Measurements from ENCODE around the gene KCNA1.
A peak's percentile ranks its signal among the peaks of the same experiment; 100 is the strongest.

Gene KCNA1

DNA sequence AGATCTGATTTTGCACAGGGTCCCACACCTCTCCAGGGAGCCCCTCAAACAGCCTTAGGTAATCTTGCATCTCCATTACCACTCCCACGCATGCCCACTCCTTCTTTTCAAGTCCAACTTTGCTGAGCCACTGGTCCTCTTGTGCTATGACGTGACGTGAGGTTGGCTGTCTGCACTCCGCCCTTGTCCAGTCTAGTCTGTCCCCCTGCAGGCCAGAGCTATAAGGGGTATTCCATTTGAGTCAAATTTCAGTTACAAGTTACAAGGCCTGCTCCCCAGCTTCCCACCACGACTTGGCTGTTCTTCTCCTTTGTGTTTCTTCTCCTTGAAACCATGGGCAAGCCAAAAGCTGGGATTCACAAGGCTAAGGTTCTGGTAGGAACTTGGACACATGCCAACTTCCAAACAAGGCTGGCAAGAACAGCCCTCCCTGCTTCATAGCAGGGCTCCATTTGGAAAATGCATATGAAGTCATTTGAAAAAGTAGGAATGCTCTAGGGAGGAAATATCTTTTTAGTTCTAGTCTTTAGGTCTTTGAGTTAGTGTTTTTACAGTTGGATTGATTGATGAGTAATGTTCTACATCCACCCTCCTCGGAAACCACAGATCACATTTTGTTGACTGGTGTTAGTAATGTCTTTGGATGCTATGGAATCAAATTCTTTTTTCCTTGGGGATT, 49.1 kb downstream of the KCNA1 start:
- FAIRE-seq: no peak
- no peak for DNase-seq (ENCODE audit: low spot score)

DNA sequence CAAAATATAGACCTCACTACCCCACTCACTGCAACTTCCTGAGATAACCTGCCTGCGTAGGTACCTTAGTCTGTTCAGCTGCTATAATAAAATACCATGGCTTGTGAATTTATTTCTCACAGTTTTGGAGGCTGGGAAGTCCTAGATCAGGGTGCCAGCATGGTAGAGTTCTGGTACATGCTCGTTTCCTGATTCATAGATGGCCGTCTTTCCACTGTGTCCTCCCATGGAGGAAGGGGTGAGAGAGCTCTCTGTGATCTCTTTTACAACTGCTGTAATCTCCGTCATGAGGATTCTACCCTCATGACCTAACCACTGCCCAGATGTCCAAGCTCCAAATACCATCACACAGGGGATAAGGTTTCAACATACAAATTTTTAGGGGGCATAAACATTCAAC, 49.7 kb downstream of the KCNA1 start:
- no peak for FAIRE-seq
- no peak for DNase-seq (ENCODE audit: low spot score)

DNA sequence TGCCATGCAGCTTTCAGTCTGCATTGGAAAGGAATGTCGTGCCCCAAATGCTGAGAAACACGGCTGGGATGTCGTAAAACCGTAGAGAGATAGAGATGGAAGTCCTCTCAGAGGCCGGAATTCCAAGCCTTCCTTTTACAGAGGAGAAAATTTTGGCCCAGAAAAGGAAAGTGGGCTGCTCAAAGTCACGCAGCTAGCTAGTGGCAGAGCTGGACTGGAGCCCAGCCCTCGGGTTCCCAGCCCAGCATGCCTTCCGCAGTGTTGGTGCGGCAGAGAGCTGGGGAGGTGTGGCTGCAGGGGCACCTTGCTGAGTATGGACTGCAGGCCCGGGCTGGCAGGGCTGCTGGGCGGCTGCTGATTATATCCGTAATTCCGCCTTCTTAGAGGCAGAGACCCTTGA, 50.3 kb downstream of the KCNA1 start:
- FAIRE-seq (peak; percentile 79), DNase-seq (ENCODE audit: low spot score) (peak; percentile 37)

DNA sequence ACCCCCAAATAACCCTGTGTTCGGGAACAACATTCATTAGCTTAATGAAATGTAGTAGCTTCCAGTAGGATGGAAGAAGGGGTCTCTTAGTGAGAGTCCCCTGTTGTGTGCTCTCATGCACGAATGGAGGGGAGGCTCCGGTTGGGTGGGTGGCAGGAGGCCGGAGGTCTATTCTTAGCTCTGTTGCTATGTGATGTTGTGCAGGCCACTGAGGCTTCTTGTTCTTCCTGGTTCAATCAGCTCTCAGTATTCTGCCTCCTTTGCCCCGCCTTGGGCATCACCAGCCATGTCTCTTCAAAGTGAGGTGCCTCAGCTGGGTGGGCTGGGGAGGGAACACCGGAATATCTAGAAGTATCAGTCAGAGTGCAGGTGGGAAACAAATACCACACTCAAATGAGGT, 50.8 kb downstream of the KCNA1 start:
- FAIRE-seq: no peak
- no peak for DNase-seq (ENCODE audit: low spot score)

DNA sequence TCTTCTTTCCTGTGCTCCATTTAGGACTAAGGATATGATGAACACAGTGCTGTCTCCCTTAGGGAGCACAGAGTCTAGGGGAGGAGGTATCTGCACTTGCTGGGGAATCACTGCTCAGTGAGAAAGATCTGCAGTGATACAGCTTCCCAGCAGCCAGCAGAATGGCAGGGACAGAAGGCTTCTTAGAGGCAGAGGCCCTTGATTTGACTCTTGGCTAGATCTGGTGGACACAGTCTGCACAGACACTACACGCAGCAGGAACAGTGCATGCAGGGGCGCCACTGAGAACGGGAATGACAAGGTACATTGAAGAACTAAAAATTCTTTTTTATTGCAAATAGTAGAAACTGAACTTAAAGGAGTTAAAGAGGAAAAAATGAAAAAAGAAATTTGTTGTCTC, 51.6 kb downstream of the KCNA1 start:
- FAIRE-seq (no peak), DNase-seq (ENCODE audit: low spot score) (no peak)

DNA sequence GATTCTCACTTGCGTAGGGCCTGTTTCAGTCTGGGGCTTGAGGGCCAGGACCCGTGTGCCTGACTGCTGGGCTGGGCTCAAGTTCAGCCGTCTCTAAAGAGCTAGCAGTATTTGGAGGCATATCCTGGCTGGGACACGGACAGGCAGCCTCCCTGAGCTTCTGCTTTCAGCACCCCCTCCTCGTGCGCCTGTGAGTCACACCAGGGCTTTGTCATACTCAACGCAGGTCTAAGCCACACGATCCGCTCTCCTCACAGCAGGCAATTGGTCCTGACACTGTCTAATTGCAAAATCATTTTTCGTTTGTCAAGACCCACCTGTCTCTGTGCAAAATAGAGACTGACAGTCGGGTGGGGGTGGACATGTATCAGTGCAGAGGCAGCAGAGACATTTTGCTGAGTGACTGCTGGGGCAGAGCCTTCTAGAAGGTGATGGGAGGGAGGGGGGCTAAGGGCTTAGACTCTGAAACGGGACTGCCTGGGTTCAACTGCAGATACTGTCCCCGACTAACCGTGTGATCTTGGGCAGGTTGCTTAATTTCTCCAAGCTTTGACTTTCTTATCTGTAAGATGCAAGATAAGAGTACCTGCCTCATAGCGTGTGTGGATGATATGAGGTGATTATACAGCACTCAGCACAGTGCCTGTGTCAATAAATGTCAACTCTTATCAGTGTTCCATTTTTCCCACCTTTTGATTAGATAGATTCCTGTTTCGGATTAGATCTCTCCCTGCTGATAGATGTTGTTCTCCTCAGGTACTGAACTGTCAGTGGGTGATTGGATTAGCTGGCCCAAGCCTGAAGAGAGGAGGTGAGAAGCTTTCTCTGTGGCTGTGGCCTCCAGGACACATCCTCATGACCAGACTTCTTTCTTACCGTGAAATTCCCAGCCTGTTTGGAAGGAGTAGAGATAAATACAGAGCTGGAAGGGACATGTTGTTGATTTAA, 53.1 kb downstream of the KCNA1 start:
- DNase-seq (ENCODE audit: low spot score) (peak; percentile 83), FAIRE-seq (peak; percentile 96)
